ENCODE data around the gene PPP4R1. TPM values are rescaled to one million over a fixed set of nuclear protein-coding genes. Genes with fewer than 3 reads are reported as not detected.
A peak's percentile ranks its signal among the peaks of the same experiment; 100 is the strongest.

PPP4R1 gene
- total RNA-seq, 1 donor from 2014 or later, result 132 TPM

DNA sequence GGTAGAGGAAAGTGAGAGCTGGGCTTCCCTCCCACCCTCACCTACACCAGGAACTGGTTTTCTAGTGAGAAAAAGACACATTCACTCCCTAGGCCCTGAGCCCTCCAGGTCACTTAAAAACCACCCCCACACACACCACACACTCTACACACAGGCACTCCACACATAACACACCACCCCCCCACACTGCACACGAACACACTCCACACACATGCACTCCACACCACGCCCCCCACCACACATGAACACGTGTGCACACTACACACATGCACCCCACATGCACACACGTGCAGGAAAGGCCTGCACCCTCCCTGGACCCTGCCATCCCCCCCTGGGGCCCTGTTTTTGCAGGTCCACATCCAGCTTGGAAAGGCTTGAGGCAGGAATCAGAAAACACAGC, 71.4 kb downstream of the PPP4R1 start:
- no peak overlapping the region for H3K4me2 ChIP-seq (ENCODE audit: low read length)
- Mint-ChIP-seq H3K27me3 (ENCODE audit: low read depth, unreplicated experiment) (no peaks in the 10 kb centered on the region), H3K27ac (ENCODE audit: unreplicated experiment) (peak overlapping the region; percentile 87), H3K4me3 (ENCODE audit: unreplicated experiment) (no peak overlapping the region), H3K4me1 (ENCODE audit: low read depth, unreplicated experiment) (peaks cover 2% of the 10 kb centered on the region), H3K36me3 (ENCODE audit: low read depth, unreplicated experiment) (peaks cover 25% of the 10 kb centered on the region), H3K9me3 (ENCODE audit: unreplicated experiment) (no peaks in the 10 kb centered on the region)
- H3K27ac ChIP-seq (ENCODE audit: low read depth, low read length), result no peak overlapping the region
- H3K4me1 ChIP-seq (ENCODE audit: insufficient read depth, low read length), result peaks cover 9% of the 10 kb centered on the region
- no peaks in the 10 kb centered on the region for H3K9me3 ChIP-seq (ENCODE audit: insufficient read depth, low read depth, low read length)
- no peaks in the 10 kb centered on the region for H3K79me2 ChIP-seq (ENCODE audit: insufficient read depth, low read length)
- FAIRE-seq, result no peak
- no peaks in the 10 kb centered on the region for H3K27me3 ChIP-seq (ENCODE audit: insufficient read depth, low read length)
- no peak overlapping the region for H2AFZ ChIP-seq (ENCODE audit: low read depth, low read length)
- peaks cover 25% of the 10 kb centered on the region for H3K36me3 ChIP-seq (ENCODE audit: insufficient read depth, low read length)
- TF ChIP-seq CTCF (IDR thresholded peaks at IDR 0.05; ENCODE audit: insufficient read depth, low read depth, low read length) (no peak), EZH2 (IDR thresholded peaks at IDR 0.05; ENCODE audit: insufficient read depth, low read length) (no peak)
- peaks cover 25% of the 10 kb centered on the region for H4K20me1 ChIP-seq (ENCODE audit: insufficient read depth, low read length)
- no peak overlapping the region for H3K9ac ChIP-seq (ENCODE audit: low read length)
- H3K4me3 ChIP-seq (ENCODE audit: insufficient read depth, low read depth, low read length), result no peak overlapping the region
- DNase-seq (ENCODE audit: low read depth), result no peak

- no peak overlapping the region for H3K4me3 Mint-ChIP-seq (ENCODE audit: unreplicated experiment)
- H3K36me3 ChIP-seq (ENCODE audit: insufficient read depth, low read length), result peaks cover under 1% of the 10 kb centered on the region
- H3K79me2 ChIP-seq (ENCODE audit: insufficient read depth, low read length), result no peaks in the 10 kb centered on the region
- DNase-seq (ENCODE audit: low read depth), result no peak
- H3K27ac ChIP-seq (ENCODE audit: low read depth, low read length), result no peak overlapping the region
- no peak overlapping the region for H3K4me3 ChIP-seq (ENCODE audit: insufficient read depth, low read depth, low read length)
- H3K9me3 Mint-ChIP-seq (ENCODE audit: unreplicated experiment), result no peaks in the 10 kb centered on the region
- peak overlapping the region; percentile 60 for H3K4me2 ChIP-seq (ENCODE audit: low read length)
- no peak overlapping the region for H3K9ac ChIP-seq (ENCODE audit: low read length)
- H4K20me1 ChIP-seq (ENCODE audit: insufficient read depth, low read length), result peaks cover 11% of the 10 kb centered on the region
- no peak overlapping the region for H2AFZ ChIP-seq (ENCODE audit: low read depth, low read length)
- H3K27me3 Mint-ChIP-seq (ENCODE audit: low read depth, unreplicated experiment), result no peaks in the 10 kb centered on the region
- no peaks in the 10 kb centered on the region for H3K9me3 ChIP-seq (ENCODE audit: insufficient read depth, low read depth, low read length)
- FAIRE-seq, result no peak
- H3K27me3 ChIP-seq (ENCODE audit: insufficient read depth, low read length), result no peaks in the 10 kb centered on the region
- no peak for TF ChIP-seq CTCF (IDR thresholded peaks at IDR 0.05; ENCODE audit: insufficient read depth, low read depth, low read length)
- TF ChIP-seq EZH2 (IDR thresholded peaks at IDR 0.05; ENCODE audit: insufficient read depth, low read length), result no peak
- H3K4me1 Mint-ChIP-seq (ENCODE audit: low read depth, unreplicated experiment), result peaks cover 7% of the 10 kb centered on the region
- peaks cover 30% of the 10 kb centered on the region for H3K36me3 Mint-ChIP-seq (ENCODE audit: low read depth, unreplicated experiment)
- H3K4me1 ChIP-seq (ENCODE audit: insufficient read depth, low read length), result peaks cover 13% of the 10 kb centered on the region
- H3K27ac Mint-ChIP-seq (ENCODE audit: unreplicated experiment), result no peak overlapping the region
These were observed 74.4 kb downstream of the PPP4R1 start for GRCh38 chr18:9539938-9540337.

DNA sequence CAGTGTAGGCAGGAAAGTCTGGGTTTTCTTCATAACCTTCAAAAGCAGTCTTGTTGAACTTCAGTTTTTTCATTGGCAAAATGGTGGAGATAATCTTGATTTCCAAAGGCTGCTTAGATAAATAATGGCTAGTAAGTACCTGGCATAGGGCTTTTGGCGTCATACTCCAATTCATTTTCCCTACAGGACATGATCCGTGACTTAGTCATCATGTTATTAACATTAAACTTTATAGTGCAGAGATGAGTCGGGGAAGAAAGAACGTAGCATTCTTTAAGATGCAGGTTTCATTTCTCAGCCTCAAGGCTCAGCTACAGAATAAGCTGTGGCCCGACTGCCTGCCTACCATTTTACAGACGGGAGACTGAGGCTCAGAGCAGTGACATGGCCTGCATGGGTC, 75.1 kb downstream of the PPP4R1 start:
- no peaks in the 10 kb centered on the region for H3K9me3 Mint-ChIP-seq (ENCODE audit: unreplicated experiment)
- no peak for FAIRE-seq
- no peaks in the 10 kb centered on the region for H3K27me3 ChIP-seq (ENCODE audit: insufficient read depth, low read length)

More for the DNA sequence above, 75.1 kb downstream of the PPP4R1 start:
- peaks cover 11% of the 10 kb centered on the region for H4K20me1 ChIP-seq (ENCODE audit: insufficient read depth, low read length)
- TF ChIP-seq CTCF (IDR thresholded peaks at IDR 0.05; ENCODE audit: insufficient read depth, low read depth, low read length) (no peak), EZH2 (IDR thresholded peaks at IDR 0.05; ENCODE audit: insufficient read depth, low read length) (no peak)
- Mint-ChIP-seq H3K27ac (ENCODE audit: unreplicated experiment) (no peak overlapping the region), H3K27me3 (ENCODE audit: low read depth, unreplicated experiment) (no peaks in the 10 kb centered on the region), H3K4me1 (ENCODE audit: low read depth, unreplicated experiment) (peaks cover 8% of the 10 kb centered on the region), H3K4me3 (ENCODE audit: unreplicated experiment) (no peak overlapping the region), H3K36me3 (ENCODE audit: low read depth, unreplicated experiment) (peaks cover 27% of the 10 kb centered on the region)
- peaks cover 2% of the 10 kb centered on the region for H3K36me3 ChIP-seq (ENCODE audit: insufficient read depth, low read length)
- H3K79me2 ChIP-seq (ENCODE audit: insufficient read depth, low read length), result no peaks in the 10 kb centered on the region
- DNase-seq (ENCODE audit: low read depth), result peak; percentile 79
- H3K9me3 ChIP-seq (ENCODE audit: insufficient read depth, low read depth, low read length), result no peaks in the 10 kb centered on the region
- no peak overlapping the region for H3K4me3 ChIP-seq (ENCODE audit: insufficient read depth, low read depth, low read length)
- H3K4me2 ChIP-seq (ENCODE audit: low read length), result peak overlapping the region; percentile 60
- no peak overlapping the region for H3K27ac ChIP-seq (ENCODE audit: low read depth, low read length)
- peaks cover 13% of the 10 kb centered on the region for H3K4me1 ChIP-seq (ENCODE audit: insufficient read depth, low read length)
- no peak overlapping the region for H2AFZ ChIP-seq (ENCODE audit: low read depth, low read length)
- H3K9ac ChIP-seq (ENCODE audit: low read length), result peak overlapping the region; percentile 24

All from astrocyte (in vitro differentiated cells and primary cell).